D341Med (cell line): ENCODE measurements around the gene SLN.
"Not testable (repeated sequence)": the region's sequence is repeated elsewhere in the genome, so short reads cannot be mapped to it uniquely, and the experiment has no call there.

Experiments used
- DNase-seq: peaks from one replicate; pipeline ENCODE4 v3.0.0; 2012; ENCODE audit warnings: low spot score

Gene SLN

DNA sequence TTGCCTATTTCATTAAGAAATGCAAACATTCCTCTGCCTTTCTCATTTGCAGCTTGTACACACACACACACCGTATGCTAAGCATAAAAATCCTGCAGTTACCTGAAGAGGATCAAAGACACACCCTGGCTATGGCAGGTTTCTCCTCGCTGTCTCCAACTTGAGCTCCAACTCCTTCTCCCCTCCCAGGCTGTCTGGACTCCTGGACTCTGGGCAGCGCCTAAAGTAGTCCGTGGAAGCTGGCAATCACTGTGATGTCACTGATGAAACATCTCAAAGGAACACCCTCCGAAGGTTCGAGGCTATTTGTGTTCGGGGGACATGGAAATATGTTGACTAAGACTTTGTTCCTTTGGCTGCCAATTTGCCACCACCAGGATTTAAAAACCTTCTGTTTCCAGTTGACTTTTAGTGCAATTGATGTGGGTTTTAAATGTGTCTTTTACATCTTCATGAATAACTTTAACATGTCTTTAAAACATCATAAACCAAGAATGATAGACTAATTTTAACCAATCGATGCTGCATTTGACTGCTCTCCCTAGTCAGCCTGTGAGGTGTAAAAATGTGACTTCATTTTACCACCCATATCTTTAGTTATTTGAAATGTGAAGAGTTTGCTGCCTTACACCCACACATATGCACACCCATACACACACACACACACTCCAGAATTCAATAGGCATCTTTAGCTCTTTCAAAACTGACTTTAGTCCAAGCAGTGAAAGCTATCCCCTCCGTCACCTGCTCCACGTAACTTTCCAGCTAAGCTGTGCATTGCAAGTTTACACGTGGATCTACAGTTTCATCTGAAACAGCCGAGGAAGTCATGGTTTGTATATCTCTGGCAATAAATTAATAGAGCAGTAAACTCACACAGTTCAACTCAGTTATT, at the start of gene SLN:
Gene SLN (minus strand): TSS at position 196 of the 895 bp plus-strand sequence.
- no peak for DNase-seq

DNA sequence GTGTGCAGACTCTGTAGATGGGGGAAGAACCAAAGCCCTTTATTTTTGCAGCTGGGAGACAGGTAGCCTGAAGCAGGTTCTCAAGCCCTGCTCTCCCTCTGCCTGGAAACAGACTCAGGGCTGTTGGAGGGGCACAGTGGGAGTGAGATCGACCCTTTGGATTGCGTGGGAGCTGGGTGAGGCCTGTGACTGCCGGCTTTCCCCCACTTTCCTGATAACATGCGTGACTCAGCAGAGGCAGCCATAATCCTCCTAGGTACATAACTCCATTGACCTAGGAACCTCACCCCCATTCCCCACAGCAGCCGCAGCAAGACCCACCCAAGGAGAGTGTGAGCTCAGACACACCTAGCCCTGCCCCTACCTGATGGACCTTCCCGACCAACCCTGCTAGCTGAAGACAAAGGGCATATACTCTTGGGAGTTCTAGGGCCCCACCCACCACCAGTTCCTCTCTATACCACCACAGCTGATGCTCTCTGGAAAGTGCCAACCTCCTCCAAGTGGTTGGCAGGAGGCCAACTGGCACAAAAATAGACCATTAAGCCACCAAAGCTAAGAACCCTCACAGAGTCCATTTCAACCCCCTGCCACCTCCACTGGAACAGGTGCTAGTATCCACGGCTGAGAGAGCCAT, 47.0 kb upstream of the SLN start:
- DNase-seq = not testable (repeated sequence)

DNA sequence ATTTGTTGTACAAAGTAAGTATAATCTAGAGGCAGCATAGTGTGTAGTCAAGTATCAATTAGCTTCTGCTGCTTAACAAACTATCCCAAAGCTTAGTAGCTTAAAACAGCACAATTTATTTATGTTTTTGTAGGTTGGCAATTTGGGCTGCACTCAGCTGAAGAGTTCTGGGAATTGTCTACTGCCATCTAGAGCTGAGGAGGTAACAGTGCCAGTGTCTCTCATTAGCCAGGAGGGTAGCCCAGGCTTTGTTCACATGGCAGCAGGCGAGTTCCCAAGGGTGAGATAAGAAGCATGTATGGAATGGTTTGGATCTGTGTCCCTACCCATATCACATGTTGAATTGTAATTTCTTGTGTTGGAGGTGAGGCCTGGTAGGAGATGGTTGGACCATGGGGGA, 45.8 kb upstream of the SLN start:
- no peak for DNase-seq

DNA sequence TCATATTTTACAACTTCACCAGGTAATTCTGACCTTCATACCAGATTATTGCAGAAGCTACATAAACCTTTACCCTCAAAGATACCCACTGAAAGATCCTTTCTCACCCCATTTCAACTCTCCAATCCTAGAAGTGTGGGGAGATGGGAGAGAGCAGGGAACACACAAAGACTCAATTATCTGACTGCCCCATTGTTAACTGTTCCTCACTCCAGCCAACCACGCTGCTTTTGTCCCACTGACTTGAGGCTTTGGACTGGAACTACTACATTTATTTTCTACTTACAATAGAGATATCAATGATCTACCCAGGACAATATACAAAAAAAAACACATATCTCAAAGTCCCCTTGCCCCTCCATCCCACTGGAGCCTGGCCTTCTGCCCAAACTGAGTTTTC, 44.7 kb upstream of the SLN start:
- DNase-seq = no peak

DNA sequence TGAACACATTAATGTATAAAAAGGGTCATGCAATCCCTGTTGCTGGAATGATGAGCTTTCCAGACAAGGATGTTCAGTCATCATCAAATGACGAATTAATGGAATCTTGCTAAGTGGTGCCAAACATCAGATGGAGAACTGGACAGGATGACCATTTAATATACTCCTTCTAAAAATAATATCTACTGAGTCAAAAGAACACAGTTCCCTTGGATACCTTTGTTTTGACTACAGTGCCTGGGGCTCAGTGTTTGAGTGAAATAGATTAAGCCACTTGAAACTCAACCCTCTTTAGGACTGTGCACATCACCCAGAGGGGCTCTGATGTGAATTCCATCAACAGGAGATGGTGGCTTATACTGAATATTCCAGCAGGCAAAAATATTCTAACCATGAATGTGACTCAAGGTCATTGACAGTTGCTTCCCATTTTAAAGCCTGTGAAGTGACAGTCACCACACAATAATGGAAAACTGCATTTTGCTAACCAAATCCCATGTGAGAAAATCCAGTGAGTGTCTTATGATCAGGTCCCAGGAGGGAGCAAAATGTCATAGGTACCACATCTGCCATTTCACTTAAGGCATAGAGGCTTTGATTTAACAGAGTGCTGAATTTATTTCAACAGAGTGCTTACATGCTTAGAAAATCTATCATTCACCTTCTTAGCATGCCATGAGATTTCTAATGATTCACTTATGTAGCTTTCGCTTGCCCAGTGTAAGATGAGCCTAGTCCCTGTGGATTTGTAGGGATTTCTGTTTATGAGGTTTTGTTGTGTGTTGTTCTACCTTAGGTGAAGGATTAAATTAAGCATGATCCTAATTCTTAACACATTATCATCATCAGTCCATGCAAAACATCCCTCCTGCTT, 41.3 kb upstream of the SLN start:
- DNase-seq = peak; percentile 33

DNA sequence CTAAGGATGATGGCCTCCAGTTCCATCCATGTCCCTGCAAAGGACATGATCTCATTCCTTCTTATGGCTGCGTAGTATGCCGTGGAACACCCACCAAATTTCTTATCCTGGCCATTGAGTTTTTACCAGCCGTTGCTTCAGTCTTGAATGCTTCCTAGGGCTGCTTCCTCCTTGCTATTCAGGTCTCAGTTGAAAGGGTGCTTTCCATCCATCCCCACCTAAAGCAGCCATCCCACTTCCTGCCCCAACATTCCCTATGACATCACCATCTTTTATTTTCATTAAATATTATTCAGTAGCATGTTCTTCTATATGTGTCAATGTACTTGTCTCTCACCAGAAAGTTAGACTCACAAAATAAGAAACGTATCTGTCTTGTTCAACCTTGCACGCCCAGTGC, 40.7 kb upstream of the SLN start:
- DNase-seq = no peak

DNA sequence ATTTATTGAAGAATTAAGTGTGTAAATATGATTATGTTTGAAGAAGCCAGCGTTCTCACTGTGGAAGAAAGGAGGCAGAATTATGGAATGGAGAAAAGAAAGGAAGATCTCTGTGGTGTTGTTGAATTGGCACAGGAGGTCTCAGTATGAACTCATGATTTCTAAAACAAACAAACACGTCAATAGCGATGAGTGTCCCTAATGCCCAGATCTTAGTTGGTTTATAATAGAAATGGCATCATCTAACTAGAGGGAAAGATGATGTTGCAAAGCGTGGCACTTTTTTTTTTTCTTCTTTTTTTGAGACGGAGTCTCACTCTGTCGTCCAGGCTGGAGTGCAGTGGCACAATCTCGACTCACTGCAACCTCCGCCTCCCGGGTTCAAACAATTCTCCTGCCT, 39.2 kb upstream of the SLN start:
- DNase-seq = no peak

DNA sequence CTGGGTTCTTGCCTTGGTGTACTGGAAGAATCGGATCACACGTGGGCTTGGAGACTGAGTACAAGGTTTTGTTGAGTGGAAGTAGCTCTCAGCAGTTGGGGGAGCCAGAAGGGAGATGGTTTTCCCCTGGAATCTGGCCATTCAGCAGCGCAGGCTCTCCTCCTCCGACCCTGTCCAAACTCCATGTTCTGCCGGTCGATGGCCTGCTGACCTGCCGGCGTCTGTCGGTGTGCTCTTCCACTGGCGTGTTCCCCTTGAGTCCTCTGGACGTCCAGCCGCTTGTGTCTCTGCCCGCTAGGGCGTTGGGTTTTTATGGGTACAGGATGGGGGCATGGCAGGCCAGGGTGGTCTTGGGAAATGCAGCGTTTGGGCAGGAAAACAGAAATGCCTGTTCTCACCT, 38.5 kb upstream of the SLN start:
- DNase-seq = no peak

DNA sequence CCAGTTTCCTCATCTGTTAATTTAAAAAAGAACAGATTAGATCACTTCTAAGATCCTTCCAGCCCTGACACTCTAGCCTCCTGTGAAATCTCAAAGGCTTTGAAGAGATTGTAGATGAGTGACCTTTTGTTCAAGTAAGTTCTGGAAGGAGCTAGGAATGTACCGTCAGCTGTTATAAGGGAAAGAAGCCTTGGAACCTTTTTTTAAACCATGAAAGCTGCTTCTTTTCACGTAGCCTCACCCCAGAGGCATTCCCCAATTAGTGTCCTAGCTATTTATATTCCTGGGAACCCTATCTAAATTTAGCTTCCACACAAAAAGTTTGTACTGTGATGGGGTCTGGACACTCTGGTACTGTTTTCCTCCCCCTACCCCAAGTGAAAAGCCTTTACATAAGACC, 35.8 kb upstream of the SLN start:
- no peak for DNase-seq

DNA sequence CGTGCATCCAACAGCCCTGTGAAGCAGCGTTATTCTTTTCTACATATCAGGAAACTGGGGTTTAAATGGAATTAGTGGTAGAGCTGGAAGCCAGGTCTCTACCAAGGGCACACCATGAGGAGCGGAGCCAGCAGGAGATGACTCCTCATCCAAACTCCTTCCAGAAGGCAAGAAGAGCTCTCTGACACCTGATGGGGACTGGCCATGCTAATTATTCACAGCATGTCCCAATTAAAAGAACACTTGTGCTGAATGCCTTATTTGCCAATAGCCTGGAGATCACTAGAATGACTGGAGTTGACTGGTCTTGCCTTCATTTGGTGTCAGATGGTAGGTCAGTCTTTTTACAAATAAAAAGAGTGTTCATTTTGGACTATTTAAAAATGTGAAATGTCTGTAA, 32.9 kb upstream of the SLN start:
- DNase-seq = no peak

DNA sequence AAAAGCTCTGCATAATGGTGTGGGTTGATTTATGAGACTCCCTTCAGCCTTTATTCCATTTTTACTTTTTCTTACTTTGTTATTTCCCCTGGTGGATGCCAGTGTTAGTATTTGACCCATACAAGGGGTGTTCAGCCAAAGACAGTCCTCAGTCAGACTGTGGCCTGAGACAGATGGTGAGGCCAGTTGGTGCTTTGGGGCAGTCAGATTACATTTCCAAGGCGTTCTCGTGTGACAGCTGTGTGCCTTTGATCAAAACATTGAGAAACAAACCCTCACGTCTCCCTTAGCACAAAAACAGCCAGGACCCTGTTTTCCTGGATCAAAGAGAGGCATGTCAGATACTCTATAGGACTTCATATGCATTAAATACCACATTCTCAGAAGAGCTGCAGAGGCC, 31.3 kb upstream of the SLN start:
- no peak for DNase-seq

DNA sequence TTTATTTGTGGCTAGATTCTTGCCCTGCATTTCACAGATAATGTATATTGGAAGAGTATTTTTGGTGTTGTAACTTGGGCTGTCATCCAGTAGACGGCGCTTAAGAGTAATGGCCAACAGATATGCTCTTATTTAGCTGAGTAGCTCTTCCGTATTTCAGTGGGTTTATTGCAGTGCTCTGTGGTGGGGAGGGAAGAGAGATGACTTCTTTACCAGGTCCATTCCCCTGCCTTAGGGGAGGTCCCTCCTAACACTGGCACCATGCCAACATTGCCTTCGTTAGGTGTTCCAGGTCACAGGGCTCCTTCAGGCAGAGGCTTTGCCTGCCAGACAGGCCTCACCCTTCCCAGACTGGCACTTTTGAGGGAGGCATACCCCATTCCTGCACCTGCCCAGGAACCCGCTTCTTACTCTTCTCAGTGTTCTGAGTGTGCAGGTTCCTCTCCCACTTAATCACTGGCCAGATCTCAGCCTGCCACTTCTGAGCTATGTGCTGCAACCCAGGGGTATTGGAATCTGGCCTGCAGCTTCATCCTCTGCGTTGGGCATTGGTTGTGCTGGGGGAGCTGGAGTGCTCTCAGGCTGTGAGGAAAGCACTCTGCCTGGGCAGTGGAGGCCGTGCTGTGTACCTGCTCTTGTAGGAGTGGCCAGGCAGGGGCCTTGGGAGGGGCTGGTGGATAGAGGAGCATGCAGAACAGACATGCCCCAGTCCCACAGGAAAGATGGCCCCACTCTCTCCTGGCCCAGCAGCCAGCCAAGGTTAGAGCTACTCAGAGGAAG, 29.4 kb upstream of the SLN start:
- no peak for DNase-seq

DNA sequence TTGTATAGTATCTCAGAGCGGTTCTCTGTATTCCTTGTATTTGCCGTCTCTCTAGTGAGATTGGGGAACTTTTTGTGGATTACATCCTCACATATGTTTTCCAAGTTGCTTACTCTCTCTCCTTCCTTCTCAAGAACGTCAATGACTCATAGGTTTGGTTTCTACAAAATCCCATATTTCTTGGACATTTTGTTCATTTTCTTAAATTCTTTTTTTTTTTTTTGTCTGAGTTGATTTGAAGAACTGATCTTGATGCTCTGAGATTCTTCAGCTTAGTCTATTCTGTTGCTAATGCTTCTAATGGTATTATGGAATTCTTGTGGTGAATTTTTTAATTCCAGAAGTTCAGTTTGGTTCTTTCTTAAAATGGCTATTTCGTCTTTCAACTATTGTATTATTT, 28.4 kb upstream of the SLN start:
- no peak for DNase-seq

DNA sequence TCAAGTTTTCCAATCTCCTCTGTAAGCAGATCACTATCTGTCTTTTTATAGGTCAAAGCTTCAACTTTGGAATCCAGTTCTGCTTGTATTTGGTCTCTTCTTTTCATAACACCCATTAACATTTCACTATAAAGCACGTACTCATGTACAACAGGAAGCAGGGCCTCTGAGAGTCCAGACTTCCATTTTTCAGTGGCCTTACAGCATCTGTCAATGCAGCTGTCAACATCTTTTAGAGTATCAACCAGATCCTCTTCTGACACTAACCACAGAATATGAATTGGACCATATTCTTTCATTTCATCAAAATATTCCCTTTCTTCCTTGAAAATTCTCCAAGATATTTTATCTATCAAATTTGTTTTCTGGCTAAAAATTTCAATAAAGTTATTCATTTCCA, 24.7 kb upstream of the SLN start:
- no peak for DNase-seq

DNA sequence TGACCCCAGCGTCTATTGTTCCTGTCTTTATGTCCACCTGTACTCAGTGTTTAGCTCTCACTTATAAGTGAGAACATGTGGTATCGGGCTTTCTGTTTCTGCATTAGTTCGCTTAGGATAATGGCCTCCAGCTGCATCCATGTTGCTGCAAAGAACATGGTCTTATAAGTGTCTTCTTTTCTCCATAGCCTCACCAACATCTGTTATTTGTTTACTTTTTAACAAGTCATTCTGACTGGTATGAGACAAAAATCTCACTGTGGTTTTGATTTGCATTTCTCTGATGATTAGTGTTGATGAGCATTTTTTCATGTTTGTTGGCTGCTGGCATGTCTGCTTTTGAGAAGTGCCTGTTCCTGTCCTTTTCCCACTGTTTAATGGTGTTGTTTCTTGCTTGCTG, 21.7 kb upstream of the SLN start:
- DNase-seq = no peak

DNA sequence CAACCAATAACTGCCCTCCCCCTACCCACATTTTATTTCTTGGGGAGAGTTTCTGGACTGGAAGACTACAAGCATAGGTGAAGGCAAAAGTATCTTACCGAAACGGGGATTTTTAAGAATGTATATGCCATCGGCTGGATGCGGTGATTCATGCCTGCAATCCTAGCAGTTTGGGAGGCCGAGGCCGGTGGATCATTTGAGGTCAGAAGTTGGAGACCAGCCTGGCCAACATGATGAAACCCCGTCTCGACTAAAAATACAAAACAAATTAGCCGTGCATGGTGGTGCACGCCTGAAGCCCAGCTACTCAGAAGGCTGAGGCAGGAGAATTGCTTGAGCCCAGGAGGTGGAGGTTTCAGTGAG, 20.8 kb upstream of the SLN start:
- DNase-seq = no peak

DNA sequence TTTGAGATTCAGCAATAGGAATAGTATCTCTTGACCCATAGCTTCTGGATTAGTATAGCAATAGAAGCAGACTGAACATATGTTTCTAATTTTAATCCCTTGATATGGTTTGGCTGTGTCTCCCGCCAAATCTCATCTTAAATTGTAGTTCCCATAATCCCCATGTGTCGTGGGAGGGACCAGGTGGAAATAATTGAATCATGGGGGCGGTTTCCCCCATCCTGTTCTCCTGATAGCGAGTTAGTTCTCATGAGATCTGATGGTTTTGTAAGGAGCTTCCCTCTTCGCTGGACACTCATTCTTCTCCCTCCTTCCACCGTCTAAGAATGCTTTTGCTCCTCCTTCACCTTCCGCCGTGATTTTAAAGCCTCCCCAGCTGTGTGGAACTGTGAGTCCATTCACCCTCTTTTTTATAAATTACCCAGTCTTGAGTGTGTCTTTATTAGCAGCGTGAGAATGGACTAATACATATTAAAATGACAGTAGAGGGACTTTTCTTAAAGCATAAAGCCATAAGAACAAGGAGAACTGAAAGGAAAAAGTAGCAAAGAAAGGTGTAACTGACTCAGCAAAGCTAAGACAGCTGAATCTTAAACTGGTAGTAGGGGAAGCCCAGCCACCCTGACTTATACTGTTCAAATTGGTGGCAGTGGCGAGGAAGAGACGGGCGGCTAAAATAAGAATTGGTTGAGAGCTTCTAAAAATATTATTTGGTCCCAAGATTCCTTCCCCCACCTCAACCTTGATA, 20.3 kb upstream of the SLN start:
- DNase-seq = no peak

DNA sequence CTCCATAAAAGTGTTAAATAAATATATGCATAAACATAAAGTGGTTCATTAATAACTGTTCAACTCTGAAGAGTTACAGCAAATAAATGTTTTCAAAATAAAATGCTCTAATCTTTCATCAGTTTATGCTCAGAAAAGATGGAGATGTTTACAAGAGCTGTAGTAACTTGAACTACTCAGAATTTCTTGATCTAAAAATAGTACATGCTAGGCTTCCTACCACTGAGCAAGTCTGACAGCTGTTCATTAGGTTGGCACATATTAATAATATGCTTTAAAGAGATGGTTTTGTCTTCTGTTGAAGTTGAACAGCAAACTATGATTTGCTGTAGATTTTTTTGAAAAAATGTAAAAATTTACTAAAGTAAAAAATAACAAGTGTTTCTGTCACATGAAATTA, 10.8 kb upstream of the SLN start:
- no peak for DNase-seq

DNA sequence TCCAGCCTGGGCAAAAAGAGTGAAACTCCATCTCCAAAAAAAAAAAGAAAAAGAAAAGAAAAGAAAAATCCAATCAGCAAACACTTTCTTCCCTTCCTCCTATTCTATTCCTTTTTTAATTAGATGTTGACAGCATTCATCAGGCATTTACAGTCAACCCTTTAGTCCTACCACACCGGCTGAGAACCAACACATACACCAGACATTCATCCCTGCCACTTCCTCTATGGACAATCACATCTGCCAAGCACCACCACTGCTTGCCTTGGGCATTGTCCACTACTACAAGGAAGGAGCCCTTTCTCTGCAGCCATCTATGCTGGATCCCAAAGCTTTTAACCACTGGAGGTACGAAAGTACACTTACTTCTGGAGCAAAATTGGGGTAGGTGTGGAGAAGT, 9.4 kb upstream of the SLN start:
- DNase-seq = no peak

DNA sequence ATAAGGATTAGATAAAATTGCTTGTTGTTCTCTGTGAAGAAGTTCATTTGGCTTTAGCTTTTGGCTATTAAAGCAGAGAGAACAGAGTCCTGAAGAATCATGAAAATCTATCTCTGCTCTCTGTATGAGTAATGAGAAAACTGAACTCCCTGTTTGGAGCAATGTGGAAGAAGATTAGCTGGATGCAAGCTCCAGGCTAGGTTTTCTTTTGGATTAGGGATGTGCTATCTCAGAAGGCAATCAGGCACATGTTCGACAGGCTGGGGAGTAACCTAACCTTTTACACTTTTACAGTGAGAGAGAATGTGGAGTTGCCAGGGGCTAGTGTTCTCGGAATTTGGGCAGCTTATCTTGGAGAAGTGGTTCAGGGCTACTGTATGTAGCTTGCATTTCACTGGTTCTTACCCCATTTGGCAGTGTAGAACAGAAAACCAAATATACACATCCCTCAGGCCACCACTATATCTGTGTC, 8.5 kb upstream of the SLN start:
- DNase-seq = no peak
